Uterus (tissue), 4 donors: ENCODE measurements around the gene CMTM8. TPM values are rescaled to one million over a fixed set of nuclear protein-coding genes. Genes with fewer than 3 reads are reported as not detected.

Experiments used
- DNase-seq, 2 donors: peaks; one replicate each; pipeline ENCODE4 v3.0.0-alpha.2; 2019 to 2020
- H3K27ac ChIP-seq, 2 donors: fragments of 200-600 bp; sonication (generic); 1 replicate in 1 of 2; 2 replicates in 1 of 2; pipeline ENCODE4 v1.5.1; 2016 to 2018
- H3K27me3 ChIP-seq, 2 donors: fragments of 200-600 bp; sonication (generic); one replicate each; pipeline ENCODE4 v1.5.1; 2018 to 2019; ENCODE audit warnings: control low read depth in 1 of 2
- H3K36me3 ChIP-seq, 2 donors: fragments of 200-600 bp; sonication (generic); one replicate each; pipeline ENCODE4 v1.5.1; 2019; ENCODE audit warnings: control low read depth in 1 of 2
- H3K4me1 ChIP-seq, 2 donors: fragments of 200-600 bp; sonication (generic); one replicate each; pipeline ENCODE4 v1.5.1; 2018 to 2019; ENCODE audit warnings: control low read depth in 1 of 2
- H3K4me3 ChIP-seq, 2 donors: fragments of 200-600 bp; sonication (generic); 1 replicate in 1 of 2; 2 replicates in 1 of 2; pipeline ENCODE4 v1.5.1; 2018 to 2019; ENCODE audit warnings: mild to moderate bottlenecking in 1 of 2
- H3K9me3 ChIP-seq, 2 donors: fragments of 200-600 bp; sonication (generic); one replicate each; pipeline ENCODE4 v1.5.1; 2019; ENCODE audit warnings: control low read depth in 1 of 2
- CTCF ChIP-seq, 4 experiments: fragments of 200-600 bp in 2 of 4; fragments of 450-650 bp in 2 of 4; sonication (generic) in 2 of 4; IDR thresholded peaks; one replicate each; pipeline ENCODE4 v1.5.1; 2016 to 2019; ENCODE audit warnings: antibody characterized with exemption in 4 of 4, mild to moderate bottlenecking in 2 of 4, moderate library complexity in 1 of 4
- POLR2A ChIP-seq, 2 donors: fragments of 450-650 bp; IDR thresholded peaks; one replicate each; pipeline ENCODE4 v1.6.1; 2016; ENCODE audit warnings: antibody characterized with exemption in 2 of 2, mild to moderate bottlenecking in 1 of 2, moderate library complexity in 1 of 2
- intact Hi-C: fragments of 100-400 bp; cut with DNase I; formaldehyde crosslinking; loops from one replicate; pipeline ENCODE4 v1.15.1; 2023; ENCODE audit warnings: low total_unique reads
- total RNA-seq, 4 donors: library from RNA; depleted of rRNA in 3 of 4; stranded (reverse); fragments of >200 nt in 3 of 4; gene quantifications; one replicate each; pipeline versions ENCODE4 v1.1.0 to v1.2.4, GENCODE V29; 2014 to 2023
- donor health status: DM: yes; HTN: yes; CAD: no.

Gene CMTM8
- total RNA-seq, 4 donors from 2014 or later: 1.5 to 4.7 (median 2.5) TPM

GRCh38 chr3:32325201-32325600 lies 86.7 kb downstream of the CMTM8 start:
- no peaks in the 10 kb centered on the region for H3K4me1 ChIP-seq

GRCh38 chr3:32325927-32326326 lies 87.4 kb downstream of the CMTM8 start:
- Histone ChIP-seq H3K4me3 (no peak overlapping the region), H3K9me3 (no peaks in the 10 kb centered on the region), H3K27ac (no peak overlapping the region), H3K27me3 (no peaks in the 10 kb centered on the region), H3K4me1 (no peaks in the 10 kb centered on the region), H3K36me3 (no peaks in the 10 kb centered on the region)
- TF ChIP-seq POLR2A (IDR thresholded peaks at IDR 0.05): no peak
- TF ChIP-seq CTCF (IDR thresholded peaks at IDR 0.05): no peak
- DNase-seq: no peak
- intact Hi-C loops: no loop called here

More at GRCh38 chr3:32325201-32325600, 86.7 kb downstream of the CMTM8 start:
- intact Hi-C loops: no loop called here
- no peak for TF ChIP-seq CTCF (IDR thresholded peaks at IDR 0.05)
- TF ChIP-seq POLR2A (IDR thresholded peaks at IDR 0.05): no peak
- Histone ChIP-seq H3K36me3 (no peaks in the 10 kb centered on the region), H3K9me3 (no peaks in the 10 kb centered on the region), H3K27me3 (no peaks in the 10 kb centered on the region), H3K27ac (no peak overlapping the region), H3K4me3 (no peak overlapping the region)
- DNase-seq: no peak

GRCh38 chr3:32326795-32327194 lies 88.3 kb downstream of the CMTM8 start:
- no peaks in the 10 kb centered on the region for H3K36me3 ChIP-seq
- no peaks in the 10 kb centered on the region for H3K27me3 ChIP-seq
- no peak overlapping the region for H3K27ac ChIP-seq
- DNase-seq: no peak
- H3K4me1 ChIP-seq: no peaks in the 10 kb centered on the region
- no peak overlapping the region for H3K4me3 ChIP-seq
- intact Hi-C loops: no loop called here
- H3K9me3 ChIP-seq: no peaks in the 10 kb centered on the region
- TF ChIP-seq CTCF (IDR thresholded peaks at IDR 0.05): no peak
- no peak for TF ChIP-seq POLR2A (IDR thresholded peaks at IDR 0.05)

- no peak for TF ChIP-seq POLR2A (IDR thresholded peaks at IDR 0.05)
- no peak for TF ChIP-seq CTCF (IDR thresholded peaks at IDR 0.05)
- no peak for DNase-seq
- H3K4me3 ChIP-seq: no peak overlapping the region
- H3K9me3 ChIP-seq: no peaks in the 10 kb centered on the region
- no peak overlapping the region for H3K27ac ChIP-seq
- H3K27me3 ChIP-seq: no peaks in the 10 kb centered on the region
- intact Hi-C loops: no loop called here
- H3K36me3 ChIP-seq: no peaks in the 10 kb centered on the region
- no peaks in the 10 kb centered on the region for H3K4me1 ChIP-seq
Observed at GRCh38 chr3:32334675-32335074, 96.2 kb downstream of the CMTM8 start.

- TF ChIP-seq CTCF (IDR thresholded peaks at IDR 0.05): no peak
- no peak for DNase-seq
- Histone ChIP-seq H3K27me3 (no peaks in the 10 kb centered on the region), H3K4me3 (no peak overlapping the region), H3K4me1 (no peaks in the 10 kb centered on the region), H3K9me3 (no peaks in the 10 kb centered on the region), H3K27ac (no peak overlapping the region), H3K36me3 (no peaks in the 10 kb centered on the region)
- intact Hi-C loops: no loop called here
Observed at GRCh38 chr3:32335365-32336112, 97.1 kb downstream of the CMTM8 start.
